MM.1S (cell line): ENCODE data around the gene LIPE.

Experiments
- EZH2phosphoT487 ChIP-seq: fragments of 300-600 bp; sonication (generic); IDR thresholded peaks from 2 replicates; pipeline ENCODE4 v1.6.1; 2018; ENCODE audit warnings: antibody characterized with exemption, low read length
- TF ChIP-seq, protein P1 (sequence below): fragments of 300-600 bp; sonication (generic); IDR thresholded peaks from 2 replicates; pipeline ENCODE4 v1.5.1; 2016; ENCODE audit warnings: antibody characterized with exemption, low read length, mixed read lengths

DNA sequence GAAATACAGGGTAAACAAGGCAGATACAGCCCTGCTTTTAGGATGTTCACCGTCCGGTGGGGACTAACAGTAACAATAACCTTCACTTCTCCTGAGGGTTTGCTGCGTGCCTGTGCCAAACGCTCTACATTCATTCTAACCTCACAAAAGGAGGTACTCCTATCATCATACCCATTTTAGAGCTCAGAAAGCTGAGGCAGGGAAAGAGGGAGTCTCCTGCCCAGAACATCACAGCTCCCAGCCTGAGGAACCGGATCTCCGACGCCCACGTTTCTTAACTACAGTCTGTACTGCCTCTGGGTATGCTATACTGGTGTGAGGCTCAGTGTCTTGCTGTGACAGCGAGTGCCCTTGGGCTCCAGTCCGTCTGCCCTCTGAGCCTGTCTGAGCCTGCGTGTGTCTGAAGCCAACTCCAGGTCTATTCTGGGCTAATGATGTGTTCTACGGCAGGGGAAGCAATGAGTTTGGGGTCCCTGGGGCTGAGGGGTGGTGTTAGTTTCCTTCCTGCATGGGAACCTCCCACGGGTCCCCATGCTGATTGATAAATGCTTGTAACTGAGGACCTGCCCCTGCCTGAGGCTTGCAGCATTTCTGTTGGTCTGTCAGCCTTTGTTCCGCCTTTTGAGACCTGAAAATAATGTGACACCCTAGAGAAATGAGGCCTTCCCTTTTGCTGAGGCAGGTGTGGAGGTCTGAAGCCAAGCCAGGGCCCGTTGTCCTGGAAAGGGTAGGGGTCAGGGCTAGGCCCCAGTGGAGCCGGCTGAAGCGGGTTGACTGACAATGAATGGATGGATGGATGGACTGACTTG, 4.9 kb downstream of the LIPE start:
- TF ChIP-seq, protein P1, sequence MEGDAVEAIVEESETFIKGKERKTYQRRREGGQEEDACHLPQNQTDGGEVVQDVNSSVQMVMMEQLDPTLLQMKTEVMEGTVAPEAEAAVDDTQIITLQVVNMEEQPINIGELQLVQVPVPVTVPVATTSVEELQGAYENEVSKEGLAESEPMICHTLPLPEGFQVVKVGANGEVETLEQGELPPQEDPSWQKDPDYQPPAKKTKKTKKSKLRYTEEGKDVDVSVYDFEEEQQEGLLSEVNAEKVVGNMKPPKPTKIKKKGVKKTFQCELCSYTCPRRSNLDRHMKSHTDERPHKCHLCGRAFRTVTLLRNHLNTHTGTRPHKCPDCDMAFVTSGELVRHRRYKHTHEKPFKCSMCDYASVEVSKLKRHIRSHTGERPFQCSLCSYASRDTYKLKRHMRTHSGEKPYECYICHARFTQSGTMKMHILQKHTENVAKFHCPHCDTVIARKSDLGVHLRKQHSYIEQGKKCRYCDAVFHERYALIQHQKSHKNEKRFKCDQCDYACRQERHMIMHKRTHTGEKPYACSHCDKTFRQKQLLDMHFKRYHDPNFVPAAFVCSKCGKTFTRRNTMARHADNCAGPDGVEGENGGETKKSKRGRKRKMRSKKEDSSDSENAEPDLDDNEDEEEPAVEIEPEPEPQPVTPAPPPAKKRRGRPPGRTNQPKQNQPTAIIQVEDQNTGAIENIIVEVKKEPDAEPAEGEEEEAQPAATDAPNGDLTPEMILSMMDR, result no peak
- TF ChIP-seq EZH2phosphoT487, result no peak
